KBM-7 (cell line): Measurements from ENCODE around the gene BUD13.

ENCODE experiments used
- DNase-seq: peaks from one replicate; pipeline ENCODE4 v3.0.0-alpha.2; 2015
- in situ Hi-C: fragments of 300-500 bp; cut with MboI; formaldehyde crosslinking; loops from 2 replicates; pipeline ENCODE4 v1.14.3; 2020; ENCODE audit warnings: low sequenced_read_pairs, low pct_unique_long_range_greater_than_20kb, mixed read lengths

The BUD13 gene

GRCh38 chr11:116794851-116795250, 22.1 kb upstream of the BUD13 start:
- DNase-seq: no peak
- in situ Hi-C loops: no loop called here

- in situ Hi-C loops: no loop called here
- DNase-seq: no peak
These were observed 20.9 kb upstream of the BUD13 start for GRCh38 chr11:116793772-116794097.

GRCh38 chr11:116792869-116793771, 20.3 kb upstream of the BUD13 start:
- in situ Hi-C loops: no loop called here
- DNase-seq: no peak

- no peak for DNase-seq
- in situ Hi-C loops: no loop called here
These were observed 19.5 kb upstream of the BUD13 start for GRCh38 chr11:116792144-116792868.

GRCh38 chr11:116791813-116792143, 19.0 kb upstream of the BUD13 start, which contains the start of gene APOA5:
TSS of gene APOA5 (minus strand) at chr11:116791879. CDS start at chr11:116791860, 19 bp downstream.
- DNase-seq: no peak
- in situ Hi-C loops: no loop called here

- in situ Hi-C loops: no loop called here
- peak; percentile 84 for DNase-seq
These were observed 18.4 kb upstream of the BUD13 start for GRCh38 chr11:116791002-116791812.

GRCh38 chr11:116790167-116791001, 17.6 kb upstream of the BUD13 start:
- DNase-seq: no peak
- in situ Hi-C loops: no loop called here

GRCh38 chr11:116788975-116789374, 16.2 kb upstream of the BUD13 start:
- no peak for DNase-seq
- in situ Hi-C loops: no loop called here

GRCh38 chr11:116788534-116788933, 15.7 kb upstream of the BUD13 start:
- in situ Hi-C loops: no loop called here
- no peak for DNase-seq

GRCh38 chr11:116787786-116788486, 15.1 kb upstream of the BUD13 start, which contains the start of gene ZPR1:
TSS of gene ZPR1 (minus strand) at chr11:116788023. CDS start at chr11:116787990, 33 bp downstream.
- in situ Hi-C loops: no loop called here
- peak; percentile 82 for DNase-seq

GRCh38 chr11:116787436-116787785, 14.6 kb upstream of the BUD13 start:
- in situ Hi-C loops: no loop called here

GRCh38 chr11:116786966-116787365, 14.2 kb upstream of the BUD13 start:
- DNase-seq: no peak
- in situ Hi-C loops: no loop called here

More at GRCh38 chr11:116787436-116787785, 14.6 kb upstream of the BUD13 start:
- DNase-seq: no peak

GRCh38 chr11:116786326-116786725, 13.5 kb upstream of the BUD13 start:
- in situ Hi-C loops: no loop called here
- DNase-seq: no peak

- no peak for DNase-seq
- in situ Hi-C loops: no loop called here
These were observed 9.9 kb upstream of the BUD13 start for GRCh38 chr11:116782728-116783127.

GRCh38 chr11:116778556-116778955, 5.8 kb upstream of the BUD13 start:
- no peak for DNase-seq
- in situ Hi-C loops: no loop called here

GRCh38 chr11:116777056-116777455, 4.3 kb upstream of the BUD13 start:
- no peak for DNase-seq
- in situ Hi-C loops: no loop called here

GRCh38 chr11:116776522-116776984, 3.8 kb upstream of the BUD13 start:
- in situ Hi-C loops: no loop called here

GRCh38 chr11:116775975-116776374, 3.2 kb upstream of the BUD13 start:
- DNase-seq: no peak

More at GRCh38 chr11:116776522-116776984, 3.8 kb upstream of the BUD13 start:
- DNase-seq: no peak

More at GRCh38 chr11:116775975-116776374, 3.2 kb upstream of the BUD13 start:
- in situ Hi-C loops: no loop called here
